Panc1 (cell line): ENCODE results near the gene HGFAC. TPM values are rescaled to one million over a fixed set of nuclear protein-coding genes. Genes with fewer than 3 reads are reported as not detected.

Source experiments
- ATAC-seq: fragments of 200-7000 bp; cut with Tn5 transposase; 2 replicates; pipeline ENCODE4 v1.9.1; 2020; ENCODE audit warnings: mild to moderate bottlenecking, moderate library complexity
- BruUV-seq: library from RNA; stranded (reverse); fragments of 400-500 nt; replicated peaks from 2 replicates; lab custom pipeline; 2021; lab: Mats Ljungman, UMichigan
- CTCF ChIA-PET: fragments of 300-600 bp; sonication (Branson Sonifier 250); formaldehyde crosslinking; loops from one replicate; lab custom pipeline; 2022; ENCODE audit warnings: antibody characterized with exemption; lab: Charles Lee
- POLR2A ChIA-PET: fragments of 300-600 bp; sonication (Branson Sonifier 250); formaldehyde crosslinking; loops from one replicate; lab custom pipeline; 2022; ENCODE audit warnings: antibody characterized with exemption; lab: Charles Lee
- DNase-seq: peaks from one replicate; pipeline ENCODE4 v3.0.0-alpha.2; 2010; ENCODE audit warnings: low read depth, low spot score
- H3K27ac ChIP-seq: 2 replicates; pipeline ENCODE4 v1.5.1; 2011; ENCODE audit warnings: mild to moderate bottlenecking, low read length, inconsistent platforms
- H3K27me3 ChIP-seq: fragments of 200-500 bp; sonication (Bioruptor generic); 2 replicates; pipeline ENCODE4 v1.6.0; 2014; ENCODE audit warnings: low read length, inconsistent platforms; ENCODE audit not compliant: control insufficient read depth, insufficient read depth
- H3K36me3 ChIP-seq: fragments of 200-500 bp; sonication (Bioruptor generic); 2 replicates; pipeline ENCODE4 v1.5.1; 2014; ENCODE audit warnings: inconsistent platforms, mild to moderate bottlenecking, low read length, moderate library complexity; ENCODE audit not compliant: control insufficient read depth, insufficient read depth
- H3K4me1 ChIP-seq: 2 replicates; pipeline ENCODE4 v1.5.1; 2011; ENCODE audit warnings: inconsistent platforms, mild to moderate bottlenecking, low read length, moderate library complexity; ENCODE audit not compliant: control insufficient read depth, insufficient read depth
- H3K4me3 ChIP-seq, 2 experiments: 2 replicates each; pipeline ENCODE4 v1.5.1; 2011 to 2012; ENCODE audit warnings: low read depth in 2 of 2, low read length in 2 of 2, mild to moderate bottlenecking in 2 of 2, inconsistent platforms in 1 of 2, moderate library complexity in 1 of 2
- H3K9me3 ChIP-seq: fragments of 200-500 bp; sonication (Bioruptor generic); 2 replicates; pipeline ENCODE4 v1.5.1; 2014; ENCODE audit warnings: low read depth, mild to moderate bottlenecking, inconsistent platforms, low read length, moderate library complexity; ENCODE audit not compliant: control insufficient read depth, insufficient read depth
- CTCF ChIP-seq: fragments of 450-650 bp; IDR thresholded peaks from 2 replicates; pipeline ENCODE4 v1.5.1; 2017; ENCODE audit warnings: mild to moderate bottlenecking
- POLR2AphosphoS5 ChIP-seq: IDR thresholded peaks from 2 replicates; pipeline ENCODE4 v1.6.1; 2012; ENCODE audit warnings: mild to moderate bottlenecking, low read depth, low read length, moderate library complexity
- REST ChIP-seq, 2 experiments: IDR thresholded peaks; 2 replicates each; pipeline ENCODE4 v1.6.1; 2011 to 2012; ENCODE audit warnings: low read depth in 2 of 2, control low read depth in 1 of 2, low read length in 1 of 2, mild to moderate bottlenecking in 1 of 2, moderate library complexity in 1 of 2; ENCODE audit not compliant: insufficient read depth in 1 of 2
- SIN3A ChIP-seq: IDR thresholded peaks from 2 replicates; pipeline ENCODE4 v1.6.1; 2012; ENCODE audit warnings: low read depth, mild to moderate bottlenecking, low read length, moderate library complexity, borderline replicate concordance; ENCODE audit not compliant: insufficient read depth
- TCF7L2 ChIP-seq: IDR thresholded peaks from 2 replicates; pipeline ENCODE4 v1.6.1; 2011; ENCODE audit warnings: mild to moderate bottlenecking, low read depth, low read length, inconsistent platforms
- in situ Hi-C: cut with HindIII; loops from 2 replicates; pipeline ENCODE4 v1.10.0; 2016; ENCODE audit warnings: low sequenced_read_pairs, low pct_unique_long_range_greater_than_20kb
- intact Hi-C: fragments of 100-400 bp; cut with micrococcal nuclease; formaldehyde crosslinking; loops from one replicate; pipeline ENCODE4 v1.10.0; 2022; ENCODE audit not compliant: unreplicated experiment
- total RNA-seq: library from RNA; stranded (reverse); gene quantifications from one replicate; pipeline ENCODE4 v1.2.1, GENCODE V29; 2021; ENCODE audit not compliant: unreplicated experiment

Gene HGFAC
- total RNA-seq, 1 experiment from 2014 or later: 0.59 TPM

GRCh38 chr4:3481113-3481531 is 39.4 kb downstream of the HGFAC start:
- no peaks in the 10 kb centered on the region for H3K9me3 ChIP-seq
- ATAC-seq (no peak), DNase-seq (no peak)
- no TSS peak for BruUV-seq
- TF ChIP-seq POLR2AphosphoS5: no peak
- TF ChIP-seq SIN3A: no peak
- no peak for TF ChIP-seq REST (IDR thresholded peaks at IDR 0.05; ENCODE audit: insufficient read depth in 1 of 2, low read depth in 2 of 2, low read length in 1 of 2)
- TF ChIP-seq TCF7L2: no peak
- no peak for TF ChIP-seq CTCF
- H3K27me3 ChIP-seq: no peaks in the 10 kb centered on the region
- in situ Hi-C loops: no loop called here
- intact Hi-C loops: no loop called here
- H3K4me1 ChIP-seq: peaks cover 14% of the 10 kb centered on the region
- CTCF ChIA-PET: interaction anchor here (0.6 to 1.6 kb wide), 8 partner anchors 11 to 398 kb away, joined by 3 to 5 read pairs (median 3); partner anchors contain the start of gene HGFAC
- POLR2A ChIA-PET: no interaction called here
- no peak overlapping the region for H3K4me3 ChIP-seq
- H3K27ac ChIP-seq: no peak overlapping the region
- H3K36me3 ChIP-seq: no peaks in the 10 kb centered on the region

- BruUV-seq: no TSS peak
- no peak for TF ChIP-seq REST (IDR thresholded peaks at IDR 0.05; ENCODE audit: insufficient read depth in 1 of 2, low read depth in 2 of 2, low read length in 1 of 2)
- TF ChIP-seq SIN3A: no peak
- ChIA-PET CTCF (interaction anchor here (0.6 to 1.4 kb wide), 2 partner anchors 33 to 301 kb away, joined by 3 read pairs; no protein-coding TSS in a partner anchor), POLR2A (no interaction called here)
- no peak overlapping the region for H3K27ac ChIP-seq
- no peaks in the 10 kb centered on the region for H3K36me3 ChIP-seq
- DNase-seq (no peak), ATAC-seq (no peak)
- H3K9me3 ChIP-seq: no peaks in the 10 kb centered on the region
- peaks cover 14% of the 10 kb centered on the region for H3K4me1 ChIP-seq
- intact Hi-C loops: no loop called here
- in situ Hi-C loops: no loop called here
- H3K27me3 ChIP-seq: no peaks in the 10 kb centered on the region
- no peak overlapping the region for H3K4me3 ChIP-seq
Observed at GRCh38 chr4:3481783-3482393, 40.1 kb downstream of the HGFAC start.
